HG02973 (cell line): ENCODE results near the gene RBKS.
"Not testable (repeated sequence)": the region's sequence is repeated elsewhere in the genome, so short reads cannot be mapped to it uniquely, and the experiment has no call there.

Experiments used
- ATAC-seq: cut with Tn5 transposase; IDR thresholded peaks from one replicate; pipeline ENCODE4 v1.9.1; 2021; ENCODE audit warnings: moderate library complexity; ENCODE audit not compliant: unreplicated experiment

Gene RBKS

DNA sequence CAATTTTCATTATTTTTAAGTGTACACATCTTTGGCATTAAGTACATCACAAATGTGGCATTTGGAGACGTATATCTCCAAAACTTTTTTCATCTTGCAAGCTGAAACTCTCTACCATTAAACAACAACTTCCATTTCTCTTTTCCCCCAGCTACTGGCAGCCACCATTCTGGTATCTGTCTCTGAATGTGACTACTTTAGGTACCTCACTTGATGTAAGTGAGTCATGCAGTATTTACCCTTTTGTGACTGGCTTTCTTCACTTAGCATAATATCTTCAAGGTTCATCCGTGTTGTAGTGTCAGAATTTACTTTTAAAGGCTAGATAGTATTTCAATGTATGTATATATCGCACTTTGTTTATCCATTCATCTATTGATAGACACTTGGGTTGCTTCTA, 17.4 kb upstream of the RBKS start:
- ATAC-seq: no peak

DNA sequence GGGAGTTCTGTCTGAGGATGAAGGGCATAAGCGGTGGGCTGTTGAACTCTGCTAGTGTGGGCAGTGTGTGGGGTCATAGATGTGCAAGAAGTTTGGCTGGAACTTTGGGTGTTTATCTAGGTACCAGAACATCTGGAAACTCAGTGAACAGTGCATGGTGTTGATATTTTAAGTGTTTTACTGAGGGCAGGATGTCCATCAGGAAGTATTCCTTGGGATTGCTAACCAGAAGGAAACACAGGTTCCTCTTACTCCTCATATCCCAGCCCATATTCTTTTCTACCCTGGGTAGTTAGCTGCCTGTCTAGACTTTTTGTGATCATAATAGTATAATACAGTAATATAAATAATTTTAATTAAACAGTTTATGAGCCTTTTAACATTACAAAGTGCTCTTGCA, 15.9 kb upstream of the RBKS start:
- ATAC-seq: no peak

DNA sequence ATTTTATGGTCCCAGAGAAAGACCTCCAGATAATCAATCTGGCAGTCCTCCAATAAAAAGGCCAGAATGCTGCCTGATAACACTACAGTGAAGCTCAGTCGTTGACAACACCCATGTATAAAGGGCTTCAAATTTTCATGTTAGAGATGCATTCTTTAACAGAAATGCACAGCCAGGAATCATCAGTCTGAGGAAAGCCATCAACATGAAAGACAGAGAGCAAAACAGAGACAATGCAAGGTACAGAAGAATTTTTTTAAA, 14.1 kb upstream of the RBKS start:
- no peak for ATAC-seq

DNA sequence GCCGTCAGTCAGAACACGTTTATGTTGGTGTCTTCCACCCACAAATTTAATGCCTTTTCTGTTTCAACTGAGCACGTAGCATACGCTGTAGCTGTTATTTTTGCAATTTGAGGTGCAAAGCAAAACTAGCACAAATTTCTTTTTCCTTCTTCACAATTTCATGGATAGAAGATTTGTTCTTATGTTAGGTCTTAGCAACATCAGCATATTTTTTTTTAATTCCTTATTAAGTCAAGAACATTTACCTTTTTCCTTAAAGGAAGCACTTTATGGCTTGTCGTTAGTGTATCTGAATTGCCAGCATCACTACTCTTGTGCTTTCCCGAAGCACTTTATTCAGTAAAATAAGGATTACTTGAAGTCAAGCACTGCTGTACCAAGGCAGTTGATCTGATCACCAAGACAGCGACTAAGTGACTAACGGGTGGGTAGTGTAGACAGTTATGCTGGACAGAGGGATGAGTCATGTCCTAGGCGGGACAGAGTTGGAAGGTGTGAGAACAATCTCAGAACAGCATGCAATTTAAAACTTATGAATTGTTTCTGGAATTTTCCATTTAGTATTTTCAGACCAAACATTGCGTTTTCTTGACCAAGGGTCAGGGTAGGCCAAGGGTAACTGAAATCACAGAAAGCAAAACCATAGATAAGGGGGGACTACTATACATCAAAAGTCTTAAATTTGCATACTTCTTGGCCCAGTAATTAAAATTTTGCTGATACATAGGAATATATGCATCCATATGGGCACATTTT, 13.6 kb upstream of the RBKS start:
- no peak for ATAC-seq

DNA sequence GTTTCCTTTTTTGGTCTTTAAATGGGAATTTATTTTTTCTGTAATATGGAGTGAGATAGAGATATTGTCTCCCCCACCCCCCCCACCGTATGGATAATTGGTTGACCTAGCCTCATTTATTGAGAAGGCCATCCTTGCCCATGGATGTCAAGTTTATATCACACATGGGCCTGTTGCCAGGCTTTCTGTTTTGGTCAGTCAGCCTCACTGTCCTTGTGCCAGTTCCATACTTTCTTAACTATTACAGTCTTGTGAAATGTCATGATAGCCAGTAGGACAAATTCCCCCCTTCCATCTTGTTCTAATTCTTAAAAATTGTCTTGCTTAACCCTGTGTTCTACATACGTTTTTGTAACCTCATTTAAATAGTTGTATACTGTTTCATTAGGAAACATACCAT, 12.8 kb upstream of the RBKS start:
- no peak for ATAC-seq

DNA sequence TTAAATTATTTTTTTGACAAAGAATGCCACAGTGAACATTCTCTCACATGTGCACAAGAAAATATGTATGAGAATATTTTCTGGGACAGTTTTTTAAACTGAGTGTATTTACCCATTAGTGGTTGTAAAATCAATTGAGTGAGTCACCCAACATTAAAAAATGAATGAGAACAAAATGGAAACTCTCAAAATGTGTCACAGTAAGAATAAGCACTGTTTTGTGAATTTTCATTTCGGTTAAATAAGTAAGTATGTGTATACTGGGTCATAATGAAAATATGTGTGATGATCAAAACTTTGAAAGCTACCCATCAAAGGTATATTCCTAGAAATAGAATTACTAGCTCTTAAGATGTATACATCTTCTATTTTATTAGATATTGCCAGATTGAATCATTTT, 11.9 kb upstream of the RBKS start:
- ATAC-seq: no peak

DNA sequence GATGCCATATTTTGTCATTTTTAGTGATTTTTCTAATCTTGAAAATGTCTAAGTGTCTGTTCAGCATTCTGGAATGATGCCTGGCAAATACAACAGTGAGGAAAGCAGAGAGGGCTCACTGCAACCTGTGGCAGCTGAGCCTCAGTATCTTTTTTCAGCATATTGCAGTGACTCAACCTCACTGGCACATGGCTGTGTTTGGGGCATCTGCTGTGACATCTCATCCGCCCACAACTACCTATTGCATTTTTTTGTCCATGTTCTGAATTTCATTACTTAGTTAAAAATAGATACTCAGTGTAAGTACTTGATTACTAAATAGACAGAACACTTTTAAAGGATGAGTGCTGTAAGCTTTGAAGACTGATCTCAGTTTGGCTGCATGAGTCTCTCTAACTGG, 11.0 kb upstream of the RBKS start:
- ATAC-seq: no peak

DNA sequence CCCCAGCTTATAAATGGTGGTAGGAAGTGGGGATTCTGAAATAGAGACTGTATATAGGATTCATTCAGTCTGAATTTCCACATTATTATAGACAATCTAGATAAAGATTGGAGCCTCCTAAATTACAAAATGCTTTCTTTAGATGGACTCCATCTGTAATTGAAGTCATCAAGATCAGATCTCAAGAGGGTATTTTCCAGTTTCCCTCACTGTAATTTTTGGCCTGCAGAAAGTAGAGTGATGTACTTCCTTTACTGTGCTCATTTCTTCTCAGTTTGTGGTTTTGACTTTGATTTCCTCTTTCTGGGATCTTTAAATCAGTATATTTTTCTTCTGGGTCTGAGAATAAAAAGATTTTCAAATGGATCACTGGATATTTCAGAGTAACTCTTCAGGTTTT, 7.5 kb upstream of the RBKS start:
- no peak for ATAC-seq

DNA sequence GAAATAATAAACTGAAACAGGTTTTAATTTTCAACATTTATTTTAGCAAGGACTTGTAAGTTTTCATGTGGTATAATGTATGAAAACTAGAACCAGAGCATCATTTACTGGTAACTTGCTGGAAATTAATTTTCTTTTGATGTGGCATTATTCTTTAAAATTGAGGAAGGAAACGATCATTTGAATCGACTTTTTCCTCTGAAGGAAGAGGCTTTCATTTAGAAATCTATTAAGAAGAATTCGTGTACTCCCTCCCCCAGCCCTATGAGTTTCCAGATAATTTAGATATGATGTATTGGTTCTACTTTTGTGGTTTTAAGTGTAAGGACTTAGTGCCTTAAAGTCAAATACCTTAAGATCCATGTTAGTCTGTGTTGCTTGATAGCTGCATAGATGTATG, 2.8 kb upstream of the RBKS start:
- ATAC-seq: no peak

DNA sequence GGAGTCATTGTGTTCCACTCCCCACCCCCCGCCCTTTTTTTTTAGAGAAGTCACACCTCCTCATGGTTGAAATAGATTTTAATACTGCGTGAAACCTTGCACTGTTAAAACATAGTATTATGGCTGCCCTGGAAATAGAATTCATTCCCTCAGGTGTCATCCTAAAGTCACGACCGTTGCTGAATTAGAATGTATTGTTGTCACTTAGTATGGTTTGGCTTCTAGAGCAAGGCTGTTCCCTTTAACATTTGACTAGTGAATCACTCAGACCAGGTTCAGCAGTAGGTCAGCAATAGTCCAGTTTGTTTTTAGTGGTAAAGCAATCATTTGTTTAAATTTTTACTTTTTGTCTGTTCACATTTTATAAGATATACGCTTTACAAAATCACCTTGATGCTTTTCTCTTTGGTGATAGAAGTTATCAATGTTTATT, 1.5 kb upstream of the RBKS start:
- no peak for ATAC-seq

DNA sequence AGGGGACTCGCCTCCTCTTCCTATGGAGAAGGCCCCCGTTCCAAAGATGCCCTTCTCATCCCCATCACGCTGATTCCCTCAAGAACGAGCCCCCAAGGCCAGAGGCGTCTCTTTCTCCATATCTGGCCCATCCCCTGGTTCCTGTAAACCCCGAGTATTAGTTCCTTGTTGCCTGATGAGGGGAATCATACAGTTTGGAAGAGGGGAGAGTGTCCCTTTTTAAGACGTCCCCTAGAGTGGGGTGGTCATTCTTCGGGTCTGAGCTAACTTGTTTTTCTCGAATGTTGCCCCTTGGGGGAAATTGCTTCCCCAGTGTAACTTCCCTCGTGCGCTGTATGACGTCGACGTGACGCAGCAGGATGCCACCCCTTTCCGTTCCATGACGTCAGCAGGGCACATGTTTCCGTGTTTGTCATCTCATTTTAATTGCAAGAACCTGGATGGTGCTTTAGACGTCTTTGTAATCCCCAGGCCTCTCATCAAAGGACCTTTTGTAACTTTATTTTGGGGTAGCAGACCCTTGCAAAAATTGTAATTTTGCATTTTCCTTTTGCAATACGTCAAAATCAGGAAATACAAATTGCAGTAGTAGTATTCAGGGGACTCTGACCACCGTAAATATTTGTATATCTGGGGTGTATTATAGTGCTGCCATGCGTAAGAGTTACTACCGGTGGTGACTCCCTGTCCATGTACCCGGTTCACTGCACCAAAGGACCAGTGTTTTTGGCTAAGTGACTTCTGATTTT, 911 bp upstream of the RBKS start:
- ATAC-seq: peak; percentile 26

DNA sequence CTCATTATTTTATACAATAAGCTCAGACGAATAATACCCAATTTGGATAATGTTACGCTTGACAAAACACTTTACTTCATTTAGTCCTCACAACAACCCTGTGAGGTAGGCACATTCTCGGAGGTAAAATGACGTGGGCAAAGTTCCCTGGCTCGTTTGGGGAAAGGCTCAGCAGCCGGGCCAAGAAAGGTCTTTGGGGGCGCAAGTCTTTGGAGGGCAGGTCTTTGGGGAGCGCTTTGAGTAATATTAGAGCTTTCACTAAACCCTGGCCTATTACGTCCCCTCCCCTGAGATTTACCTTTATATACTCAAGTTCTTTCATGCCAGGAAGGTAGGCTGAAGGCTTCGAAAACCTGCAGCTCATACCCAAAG, 427 bp downstream of the RBKS start:
- ATAC-seq: no peak

DNA sequence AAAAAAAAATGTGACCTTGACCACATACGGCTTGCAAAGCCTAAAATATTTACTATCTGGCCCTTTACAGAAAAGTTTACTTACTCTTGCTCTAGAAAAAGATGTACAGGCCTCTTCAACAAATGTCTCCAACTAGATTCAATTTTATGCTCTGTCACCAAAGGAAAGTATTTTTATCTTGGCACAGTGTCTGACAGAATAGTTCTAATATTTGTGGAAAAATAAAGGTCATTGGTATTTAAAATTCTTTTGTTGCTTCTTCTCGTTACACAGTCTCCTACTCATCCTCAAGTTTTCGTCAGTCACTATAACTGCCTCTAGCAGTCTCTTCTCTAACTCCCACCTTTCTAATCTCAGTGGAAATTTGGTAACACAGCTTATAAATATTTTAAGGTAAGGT, 1.4 kb downstream of the RBKS start:
- ATAC-seq: no peak

DNA sequence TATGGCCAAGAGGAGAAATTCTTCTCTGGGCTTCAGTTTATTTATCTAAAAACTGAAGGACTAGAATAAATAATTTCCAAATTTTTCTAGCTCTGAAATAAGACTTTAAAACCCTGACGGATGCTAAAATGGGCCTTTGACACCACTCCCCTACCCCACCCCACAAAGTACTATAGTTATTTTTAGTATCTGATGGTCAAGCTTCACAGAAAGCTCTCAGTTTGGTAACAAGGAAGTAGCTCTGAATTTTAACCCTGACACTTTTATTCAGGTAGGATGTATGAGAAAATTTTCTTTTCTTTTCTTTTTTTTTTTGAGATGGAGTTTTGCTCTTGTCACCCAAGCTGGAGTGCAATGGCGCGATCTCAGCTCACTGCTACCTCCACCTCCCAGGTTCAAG, 2.4 kb downstream of the RBKS start:
- ATAC-seq: no peak

DNA sequence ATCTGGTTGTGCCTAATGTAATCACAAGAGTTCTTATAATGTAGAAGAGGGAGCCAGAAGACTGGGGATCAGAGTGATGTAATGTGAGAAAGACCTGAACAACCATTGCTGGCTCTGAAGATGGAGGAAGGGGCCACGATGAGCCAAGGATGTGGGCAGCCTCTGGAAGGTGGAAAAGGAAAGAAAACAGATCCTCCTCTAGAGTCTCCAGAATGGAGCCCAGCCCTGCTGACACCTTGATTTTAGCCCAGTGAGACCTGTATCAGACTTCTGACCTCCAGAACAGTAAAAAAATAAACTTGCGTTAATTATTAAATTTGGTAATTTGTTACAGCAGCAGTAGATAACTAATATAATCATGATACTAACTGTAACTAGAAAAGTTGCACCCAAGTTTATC, 3.1 kb downstream of the RBKS start:
- ATAC-seq: no peak

DNA sequence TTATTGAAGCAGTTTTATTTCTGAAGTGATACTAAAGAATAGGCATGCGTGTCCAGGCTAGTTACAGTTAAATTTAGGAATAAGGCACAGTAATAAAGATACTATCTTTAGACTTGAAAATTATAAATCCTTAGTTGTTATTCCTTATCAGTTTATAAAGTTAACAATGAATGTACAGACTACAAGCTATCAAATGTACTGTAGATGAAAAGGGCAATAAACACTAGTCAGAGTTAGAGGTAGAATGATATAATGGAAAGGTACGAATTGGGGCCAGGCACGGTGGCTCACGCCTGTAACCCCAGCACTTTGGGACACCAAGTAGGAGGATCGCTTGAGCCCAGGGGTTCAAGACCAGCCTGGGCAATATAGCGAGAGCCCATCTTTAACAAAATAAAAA, 3.9 kb downstream of the RBKS start:
- no peak for ATAC-seq

DNA sequence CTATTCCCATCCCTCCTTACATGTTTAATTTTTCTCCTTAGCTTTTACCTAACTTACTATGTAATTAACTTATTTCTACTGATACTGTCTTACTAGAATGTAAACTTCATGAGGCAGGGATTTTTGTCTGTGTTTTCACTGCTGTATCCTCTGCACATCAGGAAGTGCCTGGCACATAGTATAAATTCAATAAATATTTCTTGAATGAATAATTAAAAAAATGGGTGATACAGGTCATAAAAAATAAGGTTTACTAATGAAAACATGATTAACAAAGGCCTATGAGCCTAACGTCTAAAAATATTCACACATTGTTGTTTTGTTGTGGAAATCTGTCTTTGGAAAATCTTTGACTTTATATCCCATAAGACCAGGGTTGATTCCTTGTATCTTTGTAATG, 4.5 kb downstream of the RBKS start:
- no peak for ATAC-seq

DNA sequence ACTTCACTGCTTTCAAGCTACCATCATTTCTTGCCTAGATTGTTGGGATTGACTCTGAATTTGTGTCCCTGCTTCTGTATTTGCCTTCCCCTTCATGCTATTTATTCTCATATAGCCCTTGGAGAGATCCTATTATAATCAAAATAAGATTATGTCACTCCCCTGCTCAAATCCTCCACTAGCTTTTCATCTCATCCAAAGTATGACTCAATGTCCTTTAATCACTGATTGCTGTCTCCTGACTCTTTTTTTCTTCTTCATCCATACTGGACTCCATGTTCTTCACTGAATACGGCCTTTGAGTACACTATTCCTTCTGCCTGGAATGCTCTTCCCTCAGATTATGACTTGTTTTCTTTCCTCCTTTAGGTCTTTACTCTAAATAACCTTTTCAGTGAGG, 5.0 kb downstream of the RBKS start:
- no peak for ATAC-seq

DNA sequence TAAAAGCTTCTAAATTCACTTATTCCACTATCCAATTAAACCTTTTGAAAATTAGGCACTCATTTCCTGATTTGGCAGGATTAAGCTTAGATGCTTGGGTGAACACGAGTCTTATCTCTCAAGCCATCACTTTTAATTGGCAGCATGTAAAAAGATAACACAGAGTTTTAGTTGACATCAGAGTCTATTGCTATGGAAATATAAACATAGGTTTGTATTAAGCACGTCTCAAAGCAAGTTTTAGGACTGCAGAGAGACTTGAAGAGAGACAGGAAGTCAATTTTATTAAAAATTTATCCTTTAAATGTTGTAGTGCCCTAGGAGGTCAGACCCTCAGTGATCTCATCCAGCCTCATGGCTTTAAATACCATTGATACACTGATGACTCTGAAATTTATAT, 5.6 kb downstream of the RBKS start:
- ATAC-seq: no peak

DNA sequence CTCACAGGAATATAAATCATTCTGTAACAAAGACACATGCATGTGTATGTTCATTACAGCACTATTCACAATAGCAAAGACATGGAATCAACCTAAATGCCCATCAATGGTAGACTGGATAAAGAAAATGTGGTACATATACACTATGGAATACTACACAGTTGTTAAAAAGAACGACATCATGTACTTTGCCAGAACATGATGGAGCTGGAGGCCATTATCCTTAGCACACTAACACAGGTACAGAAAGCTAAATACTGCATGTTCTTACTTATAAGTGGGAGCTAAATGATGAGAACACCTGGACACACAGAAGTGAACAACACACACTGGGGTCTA, 7.6 kb downstream of the RBKS start:
- not testable (repeated sequence) for ATAC-seq

DNA sequence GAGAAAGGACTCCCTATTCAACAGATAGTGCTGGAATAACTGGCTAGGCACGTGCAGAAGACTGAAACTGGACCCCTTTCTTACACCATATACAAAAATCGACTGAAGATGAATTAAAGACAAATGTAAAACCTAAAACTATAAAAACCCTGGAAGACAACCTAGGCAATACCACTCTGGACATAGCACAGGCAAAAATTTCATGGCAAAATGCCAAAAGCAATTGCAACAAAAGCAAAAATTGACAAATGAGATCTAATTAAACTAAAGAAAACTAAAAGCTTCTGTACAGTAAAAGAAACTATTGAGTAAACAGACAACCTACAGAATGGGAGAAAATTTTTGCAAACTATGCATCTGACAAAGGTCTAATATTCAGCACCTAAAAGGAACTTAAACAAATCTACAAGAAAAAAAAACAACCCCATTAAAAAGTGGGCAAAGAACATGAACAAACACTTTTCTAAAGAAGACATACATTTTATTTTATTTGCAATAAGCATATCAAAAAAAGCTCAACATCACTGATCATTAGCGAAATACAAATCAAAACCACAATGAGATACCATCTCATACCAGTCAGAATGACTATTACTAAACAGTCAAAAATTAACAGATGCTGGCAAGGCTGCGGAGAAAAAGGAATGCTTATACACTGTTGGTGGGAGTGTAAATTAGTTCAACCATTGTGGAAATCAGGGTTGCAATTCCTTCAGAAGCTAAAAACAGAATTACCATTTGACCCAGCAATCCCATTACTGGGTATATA, 8.2 kb downstream of the RBKS start:
- not testable (repeated sequence) for ATAC-seq

DNA sequence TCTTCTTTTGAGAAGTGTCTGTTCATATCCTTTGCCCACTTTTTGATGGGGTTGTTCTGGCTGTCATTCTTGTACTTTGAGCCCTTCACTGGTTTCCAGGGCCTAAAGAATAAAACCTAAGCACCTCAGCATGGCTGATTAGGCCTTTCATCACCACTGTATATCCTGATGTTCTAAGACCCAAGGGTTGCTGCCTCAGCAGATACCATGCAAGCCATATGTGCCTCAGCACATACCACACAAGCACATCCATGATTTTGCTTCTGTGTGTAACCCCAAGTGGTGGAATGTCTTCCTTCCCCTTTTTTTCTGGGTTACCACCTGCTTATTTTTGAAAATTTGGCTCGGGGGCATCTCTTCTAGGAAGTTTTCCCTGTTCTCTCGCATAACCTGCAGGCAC, 11.4 kb downstream of the RBKS start:
- ATAC-seq: no peak
